ENCODE data around the gene STK4. TPM values are rescaled to one million over a fixed set of nuclear protein-coding genes. Genes with fewer than 3 reads are reported as not detected.

Gene STK4
- total RNA-seq, 2 experiments from 2014 or later: 265 to 277 TPM

DNA sequence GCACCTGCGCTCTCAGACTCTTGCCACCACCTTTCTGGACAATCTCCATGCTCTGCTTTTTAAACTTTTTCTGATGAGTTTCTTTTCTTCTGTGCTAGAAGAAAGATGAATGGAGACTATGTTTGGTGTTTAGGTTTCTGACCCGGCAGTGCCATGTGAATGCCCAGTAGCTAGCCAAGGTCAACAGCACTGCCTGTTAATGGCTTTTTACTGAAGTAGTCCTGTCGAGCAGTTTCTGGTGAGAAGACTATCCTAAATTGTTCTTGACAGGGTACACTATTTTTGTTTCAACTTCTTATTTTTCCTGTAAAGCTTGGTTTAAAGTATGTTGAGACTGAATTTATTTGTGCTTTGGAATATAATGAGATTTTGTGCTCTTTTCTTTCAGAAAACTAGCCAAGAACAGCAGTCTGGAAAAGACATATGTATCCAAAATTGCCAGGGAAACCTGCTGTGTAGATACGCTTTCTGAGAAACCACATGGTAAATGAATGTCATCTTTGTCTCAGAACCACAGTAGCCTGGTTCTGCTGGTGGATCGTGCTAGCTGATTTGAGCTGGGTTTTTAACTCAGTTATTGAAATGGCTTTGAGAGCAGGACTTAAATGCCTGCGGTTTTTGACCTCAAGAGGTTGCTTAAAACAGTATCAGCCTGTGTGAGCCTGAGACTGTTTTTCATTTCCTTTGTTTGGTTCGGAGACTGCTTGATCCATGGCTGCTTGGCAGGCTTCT lies 86.6 kb downstream of the STK4 start:
- Histone ChIP-seq H3K9me3 (ENCODE audit: control insufficient read depth in 1 of 2, insufficient read depth in 1 of 2, low read length in 2 of 2) (no peaks in the 10 kb centered on the region), H3K27ac (ENCODE audit: low read depth in 1 of 2, low read length in 2 of 2) (peak overlapping the region in 1 of 2 donors; percentile 53), H3K36me3 (ENCODE audit: insufficient read depth, low read length) (peaks cover 72% of the 10 kb centered on the region), H3K4me1 (ENCODE audit: insufficient read depth, low read length) (peaks cover 54% of the 10 kb centered on the region), H3K27me3 (ENCODE audit: control insufficient read depth in 1 of 2, insufficient read depth in 2 of 2, low read length in 2 of 2) (no peaks in the 10 kb centered on the region), H3K4me3 (ENCODE audit: low read length) (no peak overlapping the region)
- CTCF ChIA-PET: interaction anchor here (4.5 kb wide), 1 partner anchor 10 kb away, joined by 33 read pairs; no protein-coding TSS in a partner anchor
- H3K27ac Mint-ChIP-seq: peak overlapping the region; percentile 76
- peak in 4 of 14 experiments; percentile 24 to 55 (median 50) for DNase-seq
- intact Hi-C loops (cut with DNase I, micrococcal nuclease): no loop called here
- POLR2A ChIA-PET: interaction anchor here (0.9 to 2.2 kb wide), 2 partner anchors 9 to 68 kb away, joined by 3 to 6 read pairs; no protein-coding TSS in a partner anchor
- peaks cover 90% of the 10 kb centered on the region for H3K4me1 Mint-ChIP-seq (ENCODE audit: low read depth)
- no peaks in the 10 kb centered on the region for H3K9me3 Mint-ChIP-seq
- TF ChIP-seq CTCF (IDR thresholded peaks at IDR 0.05): no peak
- H3K36me3 Mint-ChIP-seq (ENCODE audit: low read depth): peaks cover 91% of the 10 kb centered on the region
- H3K4me3 Mint-ChIP-seq: peak overlapping the region; percentile 11
- H3K27me3 Mint-ChIP-seq: no peaks in the 10 kb centered on the region
- peak; percentile 70 for ATAC-seq (ENCODE audit: poor library complexity)

DNA sequence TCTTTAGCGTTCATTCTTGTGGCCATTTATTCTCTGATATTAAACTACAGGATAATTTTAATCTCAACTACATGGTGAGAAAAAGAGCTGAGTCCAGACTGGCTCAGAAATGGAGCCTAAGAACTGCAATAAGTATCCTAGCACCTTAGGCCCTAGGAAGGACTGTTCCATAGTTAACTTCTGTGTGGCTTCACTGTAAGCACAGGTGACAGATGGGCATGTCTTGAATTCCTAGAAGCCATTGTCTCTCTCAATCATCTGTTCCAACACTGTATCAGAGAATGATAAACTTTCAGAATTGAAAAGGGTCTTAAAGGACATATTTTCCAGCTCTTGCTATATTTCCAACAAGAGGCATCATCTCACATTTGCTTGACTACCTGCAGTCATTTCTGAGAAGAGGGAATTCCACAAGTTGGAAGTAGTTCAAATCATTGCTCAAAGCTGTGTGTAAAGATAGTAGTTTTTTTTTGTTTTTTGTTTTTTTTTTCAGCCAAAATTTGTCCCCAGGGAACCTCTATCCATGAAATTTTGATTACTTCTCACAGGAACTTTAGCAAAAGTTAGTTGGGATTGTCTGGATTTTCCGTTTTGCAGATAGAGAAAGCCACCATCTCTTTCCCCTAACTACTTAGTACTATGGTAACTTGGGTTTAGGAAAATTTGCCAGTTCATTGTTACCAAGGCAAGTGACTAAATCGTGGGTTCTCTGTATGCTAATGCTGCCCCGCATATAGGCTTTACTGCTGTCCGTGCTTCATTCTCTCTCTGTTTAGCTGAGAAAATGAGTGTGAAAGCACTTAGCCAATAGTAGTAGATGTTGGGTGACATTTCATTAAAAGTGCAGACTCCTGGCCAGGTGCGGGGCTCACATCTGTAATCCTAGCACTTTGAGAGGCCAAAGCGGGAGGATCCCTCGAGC lies 87.4 kb downstream of the STK4 start:
- Mint-ChIP-seq H3K9me3 (no peaks in the 10 kb centered on the region), H3K36me3 (ENCODE audit: low read depth) (peaks cover 91% of the 10 kb centered on the region), H3K27ac (peak overlapping the region; percentile 76), H3K27me3 (no peaks in the 10 kb centered on the region), H3K4me3 (no peak overlapping the region), H3K4me1 (ENCODE audit: low read depth) (peaks cover 90% of the 10 kb centered on the region)
- ChIA-PET POLR2A (interaction anchor here (0.5 to 2.2 kb wide), 3 partner anchors 10 to 716 kb away, joined by 3 to 6 read pairs (median 3); no protein-coding TSS in a partner anchor), CTCF (interaction anchor here (0.7 to 4.5 kb wide), 2 partner anchors 11 to 310 kb away, joined by 4 to 33 read pairs; no protein-coding TSS in a partner anchor)
- Histone ChIP-seq H3K27ac (ENCODE audit: low read depth in 1 of 2, low read length in 2 of 2) (peak overlapping the region; percentile 22 to 53), H3K4me3 (ENCODE audit: low read length) (no peak overlapping the region), H3K27me3 (ENCODE audit: control insufficient read depth in 1 of 2, insufficient read depth in 2 of 2, low read length in 2 of 2) (no peaks in the 10 kb centered on the region), H3K36me3 (ENCODE audit: insufficient read depth, low read length) (peaks cover 73% of the 10 kb centered on the region), H3K9me3 (ENCODE audit: control insufficient read depth in 1 of 2, insufficient read depth in 1 of 2, low read length in 2 of 2) (no peaks in the 10 kb centered on the region), H3K4me1 (ENCODE audit: insufficient read depth, low read length) (peaks cover 49% of the 10 kb centered on the region)
- no peak for ATAC-seq (ENCODE audit: poor library complexity)
- DNase-seq: no peak
- no peak for TF ChIP-seq CTCF (IDR thresholded peaks at IDR 0.05)
- intact Hi-C loops (cut with DNase I, micrococcal nuclease): no loop called here

DNA sequence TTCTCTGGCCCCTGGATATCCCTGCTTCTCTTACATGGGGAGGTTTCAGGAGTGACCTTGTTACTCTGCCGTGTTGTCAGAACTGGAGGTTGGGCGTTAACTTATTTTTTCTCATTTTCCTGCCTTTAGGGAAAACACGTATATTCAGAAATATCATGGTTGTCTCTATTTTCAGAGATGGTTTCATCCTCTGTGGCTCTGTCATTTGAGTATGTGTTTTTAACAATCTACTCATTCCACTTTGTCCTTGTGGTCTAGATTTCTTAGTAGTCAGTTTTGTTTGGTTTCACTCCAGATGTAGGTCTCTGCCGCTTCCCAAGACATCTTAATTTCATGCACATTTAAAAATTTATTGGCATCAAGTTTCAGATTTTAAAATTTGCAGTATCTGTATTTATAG lies 88.7 kb downstream of the STK4 start:
- H3K4me3 Mint-ChIP-seq: no peak overlapping the region
- TF ChIP-seq CTCF (IDR thresholded peaks at IDR 0.05): no peak
- peaks cover 38% of the 10 kb centered on the region for H3K4me1 ChIP-seq (ENCODE audit: insufficient read depth, low read length)
- H3K36me3 ChIP-seq (ENCODE audit: insufficient read depth, low read length): peaks cover 71% of the 10 kb centered on the region
- H3K9me3 Mint-ChIP-seq: no peaks in the 10 kb centered on the region
- DNase-seq (no peak), ATAC-seq (ENCODE audit: poor library complexity) (no peak)
- ChIA-PET POLR2A (interaction anchor here (0.7 to 1.0 kb wide), 2 partner anchors 36 to 96 kb away, joined by 3 read pairs; no protein-coding TSS in a partner anchor), CTCF (interaction anchor here (4.5 kb wide), 1 partner anchor 12 kb away, joined by 33 read pairs; no protein-coding TSS in a partner anchor)
- H3K9me3 ChIP-seq (ENCODE audit: control insufficient read depth in 1 of 2, insufficient read depth in 1 of 2, low read length in 2 of 2): no peaks in the 10 kb centered on the region
- no peaks in the 10 kb centered on the region for H3K27me3 Mint-ChIP-seq
- peaks cover 87% of the 10 kb centered on the region for H3K36me3 Mint-ChIP-seq (ENCODE audit: low read depth)
- H3K4me1 Mint-ChIP-seq (ENCODE audit: low read depth): peaks cover 86% of the 10 kb centered on the region
- no peaks in the 10 kb centered on the region for H3K27me3 ChIP-seq (ENCODE audit: control insufficient read depth in 1 of 2, insufficient read depth in 2 of 2, low read length in 2 of 2)
- H3K27ac ChIP-seq (ENCODE audit: low read depth in 1 of 2, low read length in 2 of 2): no peak overlapping the region
- no peak overlapping the region for H3K4me3 ChIP-seq (ENCODE audit: low read length)
- peak overlapping the region; percentile 31 for H3K27ac Mint-ChIP-seq
- intact Hi-C loops (cut with DNase I, micrococcal nuclease): no loop called here

Data from CD4-positive, alpha-beta T cell (primary cell).